Epithelial cell of proximal tubule (primary cell): Measurements from ENCODE around the gene FGD4. TPM values are rescaled to one million over a fixed set of nuclear protein-coding genes. Genes with fewer than 3 reads are reported as not detected.
A peak's percentile ranks its signal among the peaks of the same experiment; 100 is the strongest.

ENCODE experiments used
- DNase-seq: peaks from one replicate; pipeline ENCODE4 v3.0.0-alpha.2; 2011; ENCODE audit warnings: low read depth
- H3K4me3 ChIP-seq: 2 replicates; pipeline ENCODE4 v1.5.1; 2011; ENCODE audit warnings: low read depth, mild to moderate bottlenecking, low read length
- total RNA-seq: library from RNA; depleted of rRNA; stranded (reverse); fragments of >200 nt; gene quantifications from 2 replicates; pipeline ENCODE4 v1.2.3, GENCODE V29; 2015
- TF ChIP-seq, protein P1 (sequence below): conservative IDR thresholded peaks from 2 replicates; pipeline ENCODE4 v1.5.1; 2012; ENCODE audit warnings: low read depth, mild to moderate bottlenecking, low read length

The FGD4 gene
- total RNA-seq, 1 donor from 2014 or later: 19.9 TPM

DNA sequence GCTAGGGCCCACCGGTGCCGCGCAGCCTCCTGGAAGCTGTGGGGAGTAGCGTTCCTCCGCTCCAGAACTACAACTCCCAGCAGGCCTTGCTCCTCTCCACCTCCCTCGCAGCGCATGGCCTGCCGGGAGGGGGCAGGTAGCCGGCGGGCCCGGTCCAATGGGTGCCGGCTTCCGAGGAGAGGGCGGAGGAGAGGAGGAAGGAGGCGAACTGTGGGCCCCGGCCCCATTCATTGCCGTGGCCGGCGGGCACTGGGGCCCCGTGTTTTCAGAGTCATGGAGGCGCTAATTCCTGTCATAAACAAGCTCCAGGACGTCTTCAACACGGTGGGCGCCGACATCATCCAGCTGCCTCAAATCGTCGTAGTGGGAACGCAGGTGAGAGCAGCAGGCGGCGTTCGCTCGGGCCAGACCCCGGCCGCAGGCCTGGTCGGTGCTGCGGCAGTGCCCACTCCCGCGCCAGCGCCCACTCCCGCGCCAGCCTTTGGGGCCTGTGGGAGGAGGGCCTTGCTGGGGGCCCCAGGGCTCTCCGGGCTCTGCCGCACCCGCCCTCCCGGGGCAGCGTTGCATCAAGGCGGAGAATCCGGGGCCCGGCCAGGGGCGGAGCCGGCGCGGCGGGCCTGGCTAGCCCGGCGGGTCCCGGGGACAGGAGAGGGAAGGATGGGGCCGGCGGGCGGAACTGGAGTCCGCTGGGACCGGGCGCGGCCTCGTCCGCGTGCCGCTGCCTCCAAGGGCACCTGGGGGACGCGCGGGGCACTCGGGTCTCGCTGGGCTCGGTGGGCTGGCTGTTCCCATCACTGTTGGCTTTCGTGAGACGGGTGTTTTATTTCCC is 279.9 kb downstream of the FGD4 start, which contains the start of gene DNM1L:
Gene DNM1L, plus strand, starts transcription at position 211 of the 829 bp plus-strand sequence. Its CDS starts 63 bp downstream, at position 274.
- TF ChIP-seq, protein P1, sequence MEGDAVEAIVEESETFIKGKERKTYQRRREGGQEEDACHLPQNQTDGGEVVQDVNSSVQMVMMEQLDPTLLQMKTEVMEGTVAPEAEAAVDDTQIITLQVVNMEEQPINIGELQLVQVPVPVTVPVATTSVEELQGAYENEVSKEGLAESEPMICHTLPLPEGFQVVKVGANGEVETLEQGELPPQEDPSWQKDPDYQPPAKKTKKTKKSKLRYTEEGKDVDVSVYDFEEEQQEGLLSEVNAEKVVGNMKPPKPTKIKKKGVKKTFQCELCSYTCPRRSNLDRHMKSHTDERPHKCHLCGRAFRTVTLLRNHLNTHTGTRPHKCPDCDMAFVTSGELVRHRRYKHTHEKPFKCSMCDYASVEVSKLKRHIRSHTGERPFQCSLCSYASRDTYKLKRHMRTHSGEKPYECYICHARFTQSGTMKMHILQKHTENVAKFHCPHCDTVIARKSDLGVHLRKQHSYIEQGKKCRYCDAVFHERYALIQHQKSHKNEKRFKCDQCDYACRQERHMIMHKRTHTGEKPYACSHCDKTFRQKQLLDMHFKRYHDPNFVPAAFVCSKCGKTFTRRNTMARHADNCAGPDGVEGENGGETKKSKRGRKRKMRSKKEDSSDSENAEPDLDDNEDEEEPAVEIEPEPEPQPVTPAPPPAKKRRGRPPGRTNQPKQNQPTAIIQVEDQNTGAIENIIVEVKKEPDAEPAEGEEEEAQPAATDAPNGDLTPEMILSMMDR: no peak
- H3K4me3 ChIP-seq: peak within 1 kb of the TSS; percentile 91
- peak; percentile 42 for DNase-seq

DNA sequence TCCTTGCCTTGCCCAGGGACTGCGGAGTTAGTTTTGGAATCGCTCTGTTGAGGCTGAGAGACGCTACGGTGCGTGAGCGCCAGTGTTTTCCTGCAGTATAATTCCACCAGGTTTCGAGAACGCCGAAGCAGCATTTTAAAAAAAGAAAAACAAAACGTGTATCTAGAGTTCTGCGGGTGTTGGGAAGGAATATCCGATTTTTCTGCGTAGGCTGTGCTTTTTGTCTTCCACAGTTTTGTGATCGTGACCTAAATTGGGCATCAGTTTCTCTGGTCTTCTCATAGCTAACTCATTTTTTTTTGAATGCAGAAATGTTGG is 280.5 kb downstream of the FGD4 start:
- no peak for DNase-seq
- peak overlapping the region; percentile 91 for H3K4me3 ChIP-seq
- TF ChIP-seq, protein P1: no peak

DNA sequence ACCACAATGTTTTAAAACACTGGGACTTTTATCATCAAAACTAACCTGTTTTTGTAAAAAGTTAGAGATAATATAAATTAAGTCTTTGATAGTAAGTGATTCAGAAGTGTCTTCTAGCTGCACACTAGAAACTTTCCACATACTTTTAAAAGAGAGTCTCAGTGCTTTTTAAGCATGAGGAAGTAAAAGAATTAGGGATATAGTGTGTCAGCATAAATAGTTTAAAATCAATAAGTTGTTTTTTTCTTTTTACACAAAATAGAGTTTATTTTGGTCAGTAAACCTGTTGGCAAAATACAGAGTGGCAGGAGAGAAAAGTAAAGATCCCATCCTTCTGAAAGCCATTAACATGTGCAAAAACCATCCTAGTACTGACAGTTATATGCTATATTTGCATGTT is 281.4 kb downstream of the FGD4 start:
- peak overlapping the region; percentile 91 for H3K4me3 ChIP-seq
- DNase-seq: no peak
- TF ChIP-seq, protein P1: no peak

DNA sequence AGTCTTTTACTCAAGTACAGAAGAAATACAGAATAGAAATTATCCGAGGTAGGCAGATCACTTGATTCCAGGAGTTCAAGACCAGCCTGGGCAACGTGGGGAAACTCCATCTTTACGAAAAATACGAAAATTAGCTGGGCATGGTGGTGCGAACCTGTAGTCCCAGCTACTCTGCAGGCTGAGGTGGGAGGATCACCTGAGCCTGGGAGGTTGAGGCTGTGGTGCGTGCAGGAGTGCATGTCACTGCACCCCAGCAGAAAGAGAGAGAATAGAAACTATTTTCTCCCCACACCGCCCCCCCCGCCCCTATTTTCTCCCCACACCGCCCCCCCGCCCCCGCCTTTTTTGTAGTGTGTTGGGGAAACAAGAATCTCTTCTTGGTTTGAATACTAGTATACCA is 281.9 kb downstream of the FGD4 start:
- no peak for DNase-seq
- TF ChIP-seq, protein P1: no peak
- no peak overlapping the region for H3K4me3 ChIP-seq

DNA sequence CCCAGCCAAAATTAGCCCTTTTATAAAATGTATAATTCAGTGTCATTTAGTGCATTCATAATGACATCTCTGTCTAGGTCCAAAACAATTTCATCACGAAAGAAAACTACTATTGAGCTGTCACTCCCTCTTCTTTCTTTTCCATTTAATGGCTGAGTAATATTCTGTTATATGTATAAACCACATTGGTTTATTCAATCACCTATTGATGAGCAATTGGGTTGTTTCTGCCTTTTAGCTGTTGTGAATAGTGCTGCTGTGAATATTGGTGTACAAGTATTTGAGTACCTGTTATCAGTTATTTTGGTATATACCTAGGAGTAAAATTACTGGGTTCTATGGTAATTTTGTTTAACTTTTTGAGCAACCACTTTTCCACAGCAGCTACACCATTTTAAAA is 287.0 kb downstream of the FGD4 start:
- no peak for DNase-seq
- no peak overlapping the region for H3K4me3 ChIP-seq
- TF ChIP-seq, protein P1: no peak

DNA sequence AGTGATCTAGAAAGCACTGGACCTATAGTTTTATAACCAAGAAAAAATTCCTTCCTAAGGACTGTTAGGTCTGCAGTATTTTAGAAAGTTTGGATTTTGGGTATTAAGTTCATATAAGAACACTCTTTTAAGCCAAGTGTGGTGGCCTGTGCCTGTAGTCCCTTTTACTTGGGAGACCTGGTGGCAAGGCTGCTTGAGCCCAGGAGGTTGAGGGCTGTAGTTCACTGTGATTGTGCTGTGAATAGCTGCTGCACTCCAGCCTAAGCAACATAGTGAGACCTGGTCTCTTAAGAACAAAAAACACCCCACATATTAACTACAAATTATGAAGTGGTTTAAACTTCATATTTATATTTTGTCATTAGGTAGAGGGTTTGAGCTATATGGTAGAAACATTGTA is 289.4 kb downstream of the FGD4 start:
- no peak for DNase-seq
- no peak overlapping the region for H3K4me3 ChIP-seq
- TF ChIP-seq, protein P1: no peak

DNA sequence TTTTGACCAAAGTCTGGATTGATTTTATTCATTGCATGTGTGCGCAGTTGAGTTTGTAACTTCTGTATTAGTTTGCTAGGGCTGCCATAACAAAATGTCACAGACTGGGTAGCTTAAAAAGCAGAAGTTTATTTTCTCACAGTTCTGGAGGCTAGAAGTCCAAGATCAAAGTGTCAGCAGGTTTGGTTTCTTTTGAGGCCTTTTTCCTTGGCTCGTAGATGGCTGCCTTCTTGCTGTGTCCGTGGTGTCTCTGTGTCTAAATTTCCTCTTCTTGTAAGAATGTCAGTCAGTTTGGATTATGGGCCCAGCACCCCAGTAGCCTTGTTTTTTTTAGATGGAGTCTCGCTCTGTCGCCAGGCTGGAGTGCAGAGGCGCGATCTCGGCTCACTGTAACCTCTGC is 291.6 kb downstream of the FGD4 start:
- H3K4me3 ChIP-seq: no peak overlapping the region
- TF ChIP-seq, protein P1: no peak
- no peak for DNase-seq
